Measurements from ENCODE around the gene BCL11A. TPM values are rescaled to one million over a fixed set of nuclear protein-coding genes. Genes with fewer than 3 reads are reported as not detected.
A peak's percentile ranks its signal among the peaks of the same experiment; 100 is the strongest.

The BCL11A gene
- total and polyA plus RNA-seq, 10 donors = 41.1 to 121 (median 84.0) TPM

GRCh38 chr2:60502144-60502543 lies 51.3 kb downstream of the BCL11A start:
- Histone ChIP-seq H3K27ac (peak overlapping the region in 1 of 8 donors; percentile 77), H3K27me3 (replicated peaks in 1 of 7) (no peaks in the 10 kb centered on the region), H3K36me3 (peaks cover 0 to 15% (median 0%) of the 10 kb centered on the region in 6 donors), H3K4me1 (peaks cover 0 to 95% (median 62%) of the 10 kb centered on the region in 6 donors), H3K4me3 (no peak overlapping the region), H3K9me3 (no peaks in the 10 kb centered on the region)
- intact Hi-C loops (cut with DNase I; ENCODE audit: low total_unique reads) = no loop called here
- TF ChIP-seq CTCF (IDR thresholded peaks at IDR 0.05 in 8 of 11, conservative IDR thresholded peaks at IDR 0.05 in 3 of 11) (no peak), POLR2A (IDR thresholded peaks at IDR 0.05) (no peak), POLR2AphosphoS5 (IDR thresholded peaks at IDR 0.05) (no peak)
- no peak for DNase-seq
- 86 to 95% (median 92%) methylated on average over 4 of the region's 4 CpGs for WGBS, 5 donors

DNA sequence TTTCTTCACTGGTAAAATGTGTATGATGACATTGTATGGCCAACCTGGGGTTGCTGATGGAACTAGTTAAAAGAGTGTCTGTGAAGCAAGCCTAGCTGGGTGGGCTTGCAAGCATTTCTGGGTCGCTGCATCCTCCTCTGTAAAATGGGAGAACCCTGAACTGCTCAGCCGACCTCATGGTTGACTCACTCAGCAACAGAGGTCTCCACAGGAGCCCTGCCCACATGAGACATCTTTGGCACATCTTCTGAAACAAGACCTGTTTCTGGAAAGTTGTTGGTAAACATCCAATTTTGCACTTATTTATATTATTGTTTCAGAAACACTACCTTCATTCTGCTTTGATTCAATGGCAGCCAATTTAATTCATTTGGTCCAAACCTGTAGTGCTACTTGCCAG lies 52.6 kb downstream of the BCL11A start:
- intact Hi-C loops (cut with DNase I; ENCODE audit: low total_unique reads) = no loop called here
- H3K4me1 ChIP-seq = peaks cover 0 to 96% (median 53%) of the 10 kb centered on the region in 6 donors

GRCh38 chr2:60499651-60500265 lies 53.7 kb downstream of the BCL11A start:
- 72 to 83% (median 81%) methylated on average over 8 of the region's 8 CpGs for WGBS, 5 donors
- TF ChIP-seq POLR2A (IDR thresholded peaks at IDR 0.05) (no peak), POLR2AphosphoS5 (IDR thresholded peaks at IDR 0.05) (peak in 2 of 3 donors; percentile 14 to 45)
- Histone ChIP-seq H3K27me3 (replicated peaks in 1 of 7) (no peaks in the 10 kb centered on the region), H3K9me3 (no peaks in the 10 kb centered on the region), H3K4me3 (no peak overlapping the region), H3K36me3 (peaks cover 0 to 15% (median 0%) of the 10 kb centered on the region in 6 donors), H3K27ac (peak overlapping the region in 6 of 8 donors; percentile 32 to 77 (median 61)), H3K4me1 (peaks cover 0 to 95% (median 45%) of the 10 kb centered on the region in 6 donors)
- DNase-seq = peak; percentile 72
- intact Hi-C loops (cut with DNase I; ENCODE audit: low total_unique reads) = no loop called here

More for the DNA sequence above, 52.6 kb downstream of the BCL11A start:
- Histone ChIP-seq H3K9me3 (no peaks in the 10 kb centered on the region), H3K36me3 (peaks cover 0 to 15% (median 0%) of the 10 kb centered on the region in 6 donors), H3K27ac (peak overlapping the region in 5 of 8 donors; percentile 20 to 77 (median 63)), H3K27me3 (replicated peaks in 1 of 7) (no peaks in the 10 kb centered on the region), H3K4me3 (no peak overlapping the region)
- no peak for DNase-seq
- TF ChIP-seq POLR2A (IDR thresholded peaks at IDR 0.05) (no peak), POLR2AphosphoS5 (IDR thresholded peaks at IDR 0.05) (no peak), CTCF (IDR thresholded peaks at IDR 0.05 in 8 of 11, conservative IDR thresholded peaks at IDR 0.05 in 3 of 11) (no peak)
- WGBS, 5 donors = 73 to 89% (median 82%) methylated on average over 2 of the region's 2 CpGs

- Histone ChIP-seq H3K9me3 (no peaks in the 10 kb centered on the region), H3K36me3 (peaks cover 0 to 15% (median 0%) of the 10 kb centered on the region in 6 donors), H3K27me3 (replicated peaks in 1 of 7) (no peaks in the 10 kb centered on the region), H3K4me1 (peaks cover 0 to 95% (median 39%) of the 10 kb centered on the region in 6 donors), H3K4me3 (no peak overlapping the region), H3K27ac (peak overlapping the region in 5 of 8 donors; percentile 19 to 77 (median 63))
- 67 to 89% (median 75%) methylated on average over 8 of the region's 8 CpGs for WGBS, 5 donors
- intact Hi-C loops (cut with DNase I; ENCODE audit: low total_unique reads) = no loop called here
- DNase-seq = peak; percentile 73
- no peak for TF ChIP-seq POLR2AphosphoS5 (IDR thresholded peaks at IDR 0.05)
- no peak for TF ChIP-seq CTCF (IDR thresholded peaks at IDR 0.05 in 8 of 11, conservative IDR thresholded peaks at IDR 0.05 in 3 of 11)
- no peak for TF ChIP-seq POLR2A (IDR thresholded peaks at IDR 0.05)
Observed at GRCh38 chr2:60498816-60499429, 54.5 kb downstream of the BCL11A start.
